WTC11 (cell line): ENCODE results near the gene SELPLG. TPM values are rescaled to one million over a fixed set of nuclear protein-coding genes. Genes with fewer than 3 reads are reported as not detected.

ENCODE experiments used
- ATAC-seq: fragments of 200-7000 bp; cut with Tn5 transposase; 2 replicates; pipeline ENCODE4 v1.10.0; 2021; ENCODE audit warnings: mild to moderate bottlenecking, moderate library complexity
- CTCF ChIA-PET: fragments of 300-600 bp; sonication (Branson Sonifier 250); formaldehyde crosslinking; loops from one replicate; lab custom pipeline; 2021; ENCODE audit warnings: antibody characterized with exemption; lab: Charles Lee
- POLR2A ChIA-PET: fragments of 350-600 bp; sonication (Branson Sonifier 250); formaldehyde crosslinking; loops from one replicate; lab custom pipeline; 2021; ENCODE audit warnings: antibody characterized with exemption; lab: Charles Lee
- DNase-seq: peaks from one replicate; pipeline ENCODE4 v3.0.0; 2021; ENCODE audit warnings: low spot score
- H3K27ac Mint-ChIP-seq: 2 replicates; pipeline ENCODE4 v1.8.0; 2021; ENCODE audit warnings: mixed read lengths
- H3K27me3 Mint-ChIP-seq: 2 replicates; pipeline ENCODE4 v1.8.0; 2021; ENCODE audit warnings: low read depth, mild to moderate bottlenecking, moderate library complexity, mixed read lengths
- H3K36me3 Mint-ChIP-seq: 2 replicates; pipeline ENCODE4 v1.8.0; 2021; ENCODE audit warnings: mixed read lengths
- H3K4me1 Mint-ChIP-seq: 2 replicates; pipeline ENCODE4 v1.8.0; 2022; ENCODE audit warnings: mixed read lengths
- H3K4me3 Mint-ChIP-seq: 2 replicates; pipeline ENCODE4 v1.8.0; 2021; ENCODE audit warnings: mild to moderate bottlenecking, moderate library complexity, mixed read lengths
- H3K9me3 Mint-ChIP-seq: 2 replicates; pipeline ENCODE4 v1.8.0; 2021; ENCODE audit warnings: mixed read lengths
- EMX1 ChIP-seq: fragments of 250-450 bp; sonication (Bioruptor Pico); IDR thresholded peaks from 2 replicates; pipeline ENCODE4 v1.8.0; 2021; ENCODE audit warnings: mild to moderate bottlenecking
- GRHL2 ChIP-seq: fragments of 250-450 bp; sonication (Bioruptor Pico); IDR thresholded peaks from 2 replicates; pipeline ENCODE4 v1.8.0; 2022; ENCODE audit warnings: mild to moderate bottlenecking, moderate library complexity; ENCODE audit not compliant: insufficient replicate concordance, severe bottlenecking
- HMGA2 ChIP-seq: fragments of 250-450 bp; sonication (Bioruptor Pico); IDR thresholded peaks from 2 replicates; pipeline ENCODE4 v1.4.0; 2021; ENCODE audit warnings: mild to moderate bottlenecking, moderate library complexity
- MYBL2 ChIP-seq: sonication (generic); formaldehyde crosslinking; IDR thresholded peaks from 2 replicates; pipeline ENCODE4 v1.8.1; 2023; ENCODE audit warnings: mild to moderate bottlenecking, moderate library complexity, missing genetic modification reagents
- OVOL2 ChIP-seq: fragments of 250-450 bp; sonication (Bioruptor Pico); IDR thresholded peaks from 2 replicates; pipeline ENCODE4 v1.9.0; 2021; ENCODE audit warnings: mild to moderate bottlenecking, borderline replicate concordance
- SOX15 ChIP-seq: fragments of 250-450 bp; sonication (Bioruptor Pico); IDR thresholded peaks from 2 replicates; pipeline ENCODE4 v1.9.0; 2021; ENCODE audit warnings: mild to moderate bottlenecking
- ZNF232 ChIP-seq: sonication (generic); formaldehyde crosslinking; IDR thresholded peaks from 2 replicates; pipeline ENCODE4 v1.8.0; 2022; ENCODE audit warnings: mild to moderate bottlenecking, missing genetic modification reagents
- ZNF317 ChIP-seq: sonication (generic); formaldehyde crosslinking; IDR thresholded peaks from 2 replicates; pipeline ENCODE4 v1.8.1; 2023; ENCODE audit warnings: low read depth, mild to moderate bottlenecking, moderate library complexity, missing genetic modification reagents, borderline replicate concordance
- total RNA-seq: library from RNA; stranded (reverse); gene quantifications from 3 replicates; pipeline ENCODE4 v1.2.3, GENCODE V29; 2021
- TF ChIP-seq, protein P1 (sequence below): sonication (generic); formaldehyde crosslinking; IDR thresholded peaks from 2 replicates; pipeline ENCODE4 v1.8.0; 2022; ENCODE audit warnings: mild to moderate bottlenecking, missing genetic modification reagents
- TF ChIP-seq, protein P2 (sequence below): fragments of 250-450 bp; sonication (Bioruptor Pico); IDR thresholded peaks from 2 replicates; pipeline ENCODE4 v1.9.0; 2021; ENCODE audit warnings: mild to moderate bottlenecking, borderline replicate concordance
- TF ChIP-seq, protein P3 (sequence below): fragments of 250-450 bp; sonication (Bioruptor Pico); conservative IDR thresholded peaks from 2 replicates; pipeline ENCODE4 v1.9.0; 2021; ENCODE audit warnings: mild to moderate bottlenecking
- TF ChIP-seq, protein P4 (sequence below): sonication (generic); formaldehyde crosslinking; IDR thresholded peaks from 2 replicates; pipeline ENCODE4 v1.8.1; 2023; ENCODE audit warnings: mild to moderate bottlenecking, missing genetic modification reagents, borderline replicate concordance
- TF ChIP-seq, protein P5 (sequence below): sonication (generic); formaldehyde crosslinking; IDR thresholded peaks from 2 replicates; pipeline ENCODE4 v1.8.1; 2022; ENCODE audit warnings: low read depth, mild to moderate bottlenecking, moderate library complexity, missing genetic modification reagents, borderline replicate concordance
- TF ChIP-seq, protein P6 (sequence below): sonication (generic); formaldehyde crosslinking; conservative IDR thresholded peaks from 2 replicates; pipeline ENCODE4 v1.8.1; 2022; ENCODE audit warnings: mild to moderate bottlenecking, missing genetic modification reagents
- TF ChIP-seq, protein P7 (sequence below): sonication (generic); formaldehyde crosslinking; IDR thresholded peaks from 2 replicates; pipeline ENCODE4 v1.8.1; 2023; ENCODE audit warnings: mild to moderate bottlenecking, missing genetic modification reagents, moderate library complexity
- TF ChIP-seq, protein P8 (sequence below): sonication (generic); formaldehyde crosslinking; conservative IDR thresholded peaks from 2 replicates; pipeline ENCODE4 v1.8.1; 2023; ENCODE audit warnings: mild to moderate bottlenecking, low read depth, missing genetic modification reagents, moderate library complexity

The SELPLG gene
- total RNA-seq, 1 experiment from 2014 or later = 0.46 TPM

DNA sequence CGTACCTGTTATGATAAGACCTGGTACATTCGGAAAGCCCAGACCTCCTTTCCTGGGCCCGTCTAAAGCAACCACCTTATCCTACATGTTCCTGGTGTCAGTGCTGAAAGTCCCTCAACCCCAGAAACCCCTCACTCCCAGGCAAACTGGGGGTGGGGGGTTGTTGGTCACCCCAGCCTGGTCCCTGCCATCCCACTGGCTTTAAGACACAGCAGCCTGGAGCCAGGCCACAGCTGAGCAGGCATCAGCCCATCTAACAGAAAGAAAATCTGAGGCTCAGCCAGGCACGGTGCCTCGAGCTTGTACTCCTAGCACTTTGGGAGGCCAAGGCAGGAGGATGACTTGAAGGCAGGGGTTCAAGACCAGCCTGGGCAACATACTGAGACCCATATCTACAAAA is 4.5 kb downstream of the SELPLG start:
- ChIA-PET CTCF (interaction anchor here (2.0 kb wide), 1 partner anchor 11 kb away, joined by 5 read pairs; no protein-coding TSS in a partner anchor), POLR2A (no interaction called here)
- Mint-ChIP-seq H3K27me3 (no peaks in the 10 kb centered on the region), H3K9me3 (peaks cover under 1% of the 10 kb centered on the region; the same call in 1 of the 2 replicates), H3K4me3 (no peak overlapping the region)
- no peak for DNase-seq
- TF ChIP-seq MYBL2 (CRISPR knock-in tag) (no peak), HMGA2 (no peak), GRHL2 (CRISPR knock-in tag) (no peak), OVOL2 (CRISPR knock-in tag) (no peak), ZNF232 (CRISPR knock-in tag) (no peak)
- TF ChIP-seq, protein P1, sequence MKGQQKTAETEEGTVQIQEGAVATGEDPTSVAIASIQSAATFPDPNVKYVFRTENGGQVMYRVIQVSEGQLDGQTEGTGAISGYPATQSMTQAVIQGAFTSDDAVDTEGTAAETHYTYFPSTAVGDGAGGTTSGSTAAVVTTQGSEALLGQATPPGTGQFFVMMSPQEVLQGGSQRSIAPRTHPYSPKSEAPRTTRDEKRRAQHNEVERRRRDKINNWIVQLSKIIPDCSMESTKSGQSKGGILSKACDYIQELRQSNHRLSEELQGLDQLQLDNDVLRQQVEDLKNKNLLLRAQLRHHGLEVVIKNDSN = no peak
- TF ChIP-seq, protein P2, sequence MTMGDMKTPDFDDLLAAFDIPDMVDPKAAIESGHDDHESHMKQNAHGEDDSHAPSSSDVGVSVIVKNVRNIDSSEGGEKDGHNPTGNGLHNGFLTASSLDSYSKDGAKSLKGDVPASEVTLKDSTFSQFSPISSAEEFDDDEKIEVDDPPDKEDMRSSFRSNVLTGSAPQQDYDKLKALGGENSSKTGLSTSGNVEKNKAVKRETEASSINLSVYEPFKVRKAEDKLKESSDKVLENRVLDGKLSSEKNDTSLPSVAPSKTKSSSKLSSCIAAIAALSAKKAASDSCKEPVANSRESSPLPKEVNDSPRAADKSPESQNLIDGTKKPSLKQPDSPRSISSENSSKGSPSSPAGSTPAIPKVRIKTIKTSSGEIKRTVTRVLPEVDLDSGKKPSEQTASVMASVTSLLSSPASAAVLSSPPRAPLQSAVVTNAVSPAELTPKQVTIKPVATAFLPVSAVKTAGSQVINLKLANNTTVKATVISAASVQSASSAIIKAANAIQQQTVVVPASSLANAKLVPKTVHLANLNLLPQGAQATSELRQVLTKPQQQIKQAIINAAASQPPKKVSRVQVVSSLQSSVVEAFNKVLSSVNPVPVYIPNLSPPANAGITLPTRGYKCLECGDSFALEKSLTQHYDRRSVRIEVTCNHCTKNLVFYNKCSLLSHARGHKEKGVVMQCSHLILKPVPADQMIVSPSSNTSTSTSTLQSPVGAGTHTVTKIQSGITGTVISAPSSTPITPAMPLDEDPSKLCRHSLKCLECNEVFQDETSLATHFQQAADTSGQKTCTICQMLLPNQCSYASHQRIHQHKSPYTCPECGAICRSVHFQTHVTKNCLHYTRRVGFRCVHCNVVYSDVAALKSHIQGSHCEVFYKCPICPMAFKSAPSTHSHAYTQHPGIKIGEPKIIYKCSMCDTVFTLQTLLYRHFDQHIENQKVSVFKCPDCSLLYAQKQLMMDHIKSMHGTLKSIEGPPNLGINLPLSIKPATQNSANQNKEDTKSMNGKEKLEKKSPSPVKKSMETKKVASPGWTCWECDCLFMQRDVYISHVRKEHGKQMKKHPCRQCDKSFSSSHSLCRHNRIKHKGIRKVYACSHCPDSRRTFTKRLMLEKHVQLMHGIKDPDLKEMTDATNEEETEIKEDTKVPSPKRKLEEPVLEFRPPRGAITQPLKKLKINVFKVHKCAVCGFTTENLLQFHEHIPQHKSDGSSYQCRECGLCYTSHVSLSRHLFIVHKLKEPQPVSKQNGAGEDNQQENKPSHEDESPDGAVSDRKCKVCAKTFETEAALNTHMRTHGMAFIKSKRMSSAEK (CRISPR knock-in tag) = no peak
- TF ChIP-seq, protein P3, sequence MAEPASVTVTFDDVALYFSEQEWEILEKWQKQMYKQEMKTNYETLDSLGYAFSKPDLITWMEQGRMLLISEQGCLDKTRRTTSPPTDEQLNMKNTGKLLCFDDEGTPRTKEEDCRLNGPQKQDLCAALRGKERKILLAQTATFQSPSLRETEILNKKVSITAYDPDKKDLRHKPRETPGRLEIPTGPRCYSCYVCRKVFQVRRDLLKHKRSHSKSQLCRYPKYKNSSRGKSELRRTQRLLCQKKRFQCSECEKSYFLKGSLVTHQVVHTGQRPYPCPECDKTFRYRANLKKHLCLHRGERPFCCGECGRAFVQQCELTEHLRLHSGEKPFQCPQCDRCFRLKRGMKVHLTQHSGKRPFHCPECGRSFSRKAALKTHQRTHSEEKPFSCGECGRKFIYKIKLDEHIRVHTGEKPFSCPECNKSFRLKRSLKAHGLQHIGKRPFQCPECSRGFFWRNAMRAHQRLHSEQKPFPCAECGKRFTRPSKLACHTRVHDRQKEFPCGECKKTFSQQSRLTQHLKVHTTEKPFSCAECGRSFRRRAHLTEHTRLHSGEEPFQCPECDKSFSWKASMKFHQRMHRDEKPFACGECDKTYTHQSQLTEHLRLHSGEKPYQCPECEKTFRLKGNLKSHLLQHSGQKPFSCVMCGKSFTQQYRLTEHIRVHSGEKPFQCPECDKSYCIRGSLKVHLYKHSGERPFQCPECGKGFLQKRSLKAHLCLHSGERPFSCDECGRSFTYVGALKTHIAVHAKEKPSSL (CRISPR knock-in tag) = no peak
- TF ChIP-seq, all 79 proteins: peak for 0
- H3K36me3 Mint-ChIP-seq = no peaks in the 10 kb centered on the region
- no peak overlapping the region for H3K27ac Mint-ChIP-seq
- ATAC-seq = no peak
- H3K4me1 Mint-ChIP-seq = peaks cover 24% of the 10 kb centered on the region

DNA sequence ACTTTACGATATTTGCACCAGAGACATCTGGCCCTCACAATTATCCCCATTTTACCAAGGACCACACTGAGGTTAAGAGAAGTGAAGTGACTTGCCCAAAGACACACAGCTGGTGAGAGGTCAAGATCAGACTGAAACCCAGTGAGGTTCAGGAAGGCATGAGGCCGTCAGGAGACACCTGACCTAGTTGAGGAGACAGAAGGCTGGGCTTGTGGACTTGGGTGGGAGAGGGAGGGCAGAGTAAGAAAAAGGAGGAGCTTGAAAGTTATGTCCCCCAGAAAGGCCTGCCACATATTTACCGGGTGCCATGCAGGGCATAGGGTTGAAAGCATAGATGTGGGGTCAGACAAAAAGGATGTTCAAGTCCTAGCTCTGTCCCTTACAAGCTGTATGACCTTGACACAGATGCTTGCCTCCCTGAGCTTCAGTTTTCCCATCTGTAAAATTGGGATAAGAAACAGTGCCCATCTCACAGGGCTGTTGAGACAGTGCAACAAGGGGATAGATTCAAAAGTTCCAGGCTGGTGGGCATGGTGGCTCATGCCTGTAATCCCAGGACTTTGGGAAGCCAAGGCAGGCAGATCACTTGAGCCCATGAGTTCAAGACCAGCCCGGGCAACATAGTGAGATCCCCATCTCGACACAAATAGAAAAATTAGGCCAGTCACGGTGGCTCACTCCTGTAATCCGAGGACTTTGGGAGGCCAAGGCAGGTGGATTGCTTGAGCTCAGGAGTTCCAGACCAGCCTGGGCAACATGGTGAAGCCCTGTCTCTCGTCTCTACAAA is 6.4 kb downstream of the SELPLG start:
- Mint-ChIP-seq H3K36me3 (no peaks in the 10 kb centered on the region), H3K4me3 (no peak overlapping the region), H3K4me1 (peaks cover 21% of the 10 kb centered on the region), H3K27me3 (no peaks in the 10 kb centered on the region), H3K9me3 (peaks cover 12% of the 10 kb centered on the region; the same call in 1 of the 2 replicates), H3K27ac (no peak overlapping the region)
- CTCF ChIA-PET = interaction anchor here (0.8 to 2.0 kb wide), 3 partner anchors 9 to 16 kb away, joined by 4 to 5 read pairs (median 4); no protein-coding TSS in a partner anchor
- POLR2A ChIA-PET = no interaction called here
- no peak for ATAC-seq
- no peak for DNase-seq
- TF ChIP-seq, protein P4, sequence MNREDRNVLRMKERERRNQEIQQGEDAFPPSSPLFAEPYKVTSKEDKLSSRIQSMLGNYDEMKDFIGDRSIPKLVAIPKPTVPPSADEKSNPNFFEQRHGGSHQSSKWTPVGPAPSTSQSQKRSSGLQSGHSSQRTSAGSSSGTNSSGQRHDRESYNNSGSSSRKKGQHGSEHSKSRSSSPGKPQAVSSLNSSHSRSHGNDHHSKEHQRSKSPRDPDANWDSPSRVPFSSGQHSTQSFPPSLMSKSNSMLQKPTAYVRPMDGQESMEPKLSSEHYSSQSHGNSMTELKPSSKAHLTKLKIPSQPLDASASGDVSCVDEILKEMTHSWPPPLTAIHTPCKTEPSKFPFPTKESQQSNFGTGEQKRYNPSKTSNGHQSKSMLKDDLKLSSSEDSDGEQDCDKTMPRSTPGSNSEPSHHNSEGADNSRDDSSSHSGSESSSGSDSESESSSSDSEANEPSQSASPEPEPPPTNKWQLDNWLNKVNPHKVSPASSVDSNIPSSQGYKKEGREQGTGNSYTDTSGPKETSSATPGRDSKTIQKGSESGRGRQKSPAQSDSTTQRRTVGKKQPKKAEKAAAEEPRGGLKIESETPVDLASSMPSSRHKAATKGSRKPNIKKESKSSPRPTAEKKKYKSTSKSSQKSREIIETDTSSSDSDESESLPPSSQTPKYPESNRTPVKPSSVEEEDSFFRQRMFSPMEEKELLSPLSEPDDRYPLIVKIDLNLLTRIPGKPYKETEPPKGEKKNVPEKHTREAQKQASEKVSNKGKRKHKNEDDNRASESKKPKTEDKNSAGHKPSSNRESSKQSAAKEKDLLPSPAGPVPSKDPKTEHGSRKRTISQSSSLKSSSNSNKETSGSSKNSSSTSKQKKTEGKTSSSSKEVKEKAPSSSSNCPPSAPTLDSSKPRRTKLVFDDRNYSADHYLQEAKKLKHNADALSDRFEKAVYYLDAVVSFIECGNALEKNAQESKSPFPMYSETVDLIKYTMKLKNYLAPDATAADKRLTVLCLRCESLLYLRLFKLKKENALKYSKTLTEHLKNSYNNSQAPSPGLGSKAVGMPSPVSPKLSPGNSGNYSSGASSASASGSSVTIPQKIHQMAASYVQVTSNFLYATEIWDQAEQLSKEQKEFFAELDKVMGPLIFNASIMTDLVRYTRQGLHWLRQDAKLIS = no peak
- TF ChIP-seq, protein P5, sequence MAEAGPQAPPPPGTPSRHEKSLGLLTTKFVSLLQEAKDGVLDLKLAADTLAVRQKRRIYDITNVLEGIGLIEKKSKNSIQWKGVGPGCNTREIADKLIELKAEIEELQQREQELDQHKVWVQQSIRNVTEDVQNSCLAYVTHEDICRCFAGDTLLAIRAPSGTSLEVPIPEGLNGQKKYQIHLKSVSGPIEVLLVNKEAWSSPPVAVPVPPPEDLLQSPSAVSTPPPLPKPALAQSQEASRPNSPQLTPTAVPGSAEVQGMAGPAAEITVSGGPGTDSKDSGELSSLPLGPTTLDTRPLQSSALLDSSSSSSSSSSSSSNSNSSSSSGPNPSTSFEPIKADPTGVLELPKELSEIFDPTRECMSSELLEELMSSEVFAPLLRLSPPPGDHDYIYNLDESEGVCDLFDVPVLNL (CRISPR knock-in tag) = no peak
- TF ChIP-seq SOX15 = no peak
- TF ChIP-seq, protein P6, sequence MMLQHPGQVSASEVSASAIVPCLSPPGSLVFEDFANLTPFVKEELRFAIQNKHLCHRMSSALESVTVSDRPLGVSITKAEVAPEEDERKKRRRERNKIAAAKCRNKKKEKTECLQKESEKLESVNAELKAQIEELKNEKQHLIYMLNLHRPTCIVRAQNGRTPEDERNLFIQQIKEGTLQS (CRISPR knock-in tag) = no peak
- TF ChIP-seq ZNF317 = no peak
- TF ChIP-seq, protein P7, sequence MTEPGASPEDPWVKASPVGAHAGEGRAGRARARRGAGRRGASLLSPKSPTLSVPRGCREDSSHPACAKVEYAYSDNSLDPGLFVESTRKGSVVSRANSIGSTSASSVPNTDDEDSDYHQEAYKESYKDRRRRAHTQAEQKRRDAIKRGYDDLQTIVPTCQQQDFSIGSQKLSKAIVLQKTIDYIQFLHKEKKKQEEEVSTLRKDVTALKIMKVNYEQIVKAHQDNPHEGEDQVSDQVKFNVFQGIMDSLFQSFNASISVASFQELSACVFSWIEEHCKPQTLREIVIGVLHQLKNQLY = no peak
- no peak for TF ChIP-seq EMX1 (CRISPR knock-in tag)
- TF ChIP-seq, protein P8, sequence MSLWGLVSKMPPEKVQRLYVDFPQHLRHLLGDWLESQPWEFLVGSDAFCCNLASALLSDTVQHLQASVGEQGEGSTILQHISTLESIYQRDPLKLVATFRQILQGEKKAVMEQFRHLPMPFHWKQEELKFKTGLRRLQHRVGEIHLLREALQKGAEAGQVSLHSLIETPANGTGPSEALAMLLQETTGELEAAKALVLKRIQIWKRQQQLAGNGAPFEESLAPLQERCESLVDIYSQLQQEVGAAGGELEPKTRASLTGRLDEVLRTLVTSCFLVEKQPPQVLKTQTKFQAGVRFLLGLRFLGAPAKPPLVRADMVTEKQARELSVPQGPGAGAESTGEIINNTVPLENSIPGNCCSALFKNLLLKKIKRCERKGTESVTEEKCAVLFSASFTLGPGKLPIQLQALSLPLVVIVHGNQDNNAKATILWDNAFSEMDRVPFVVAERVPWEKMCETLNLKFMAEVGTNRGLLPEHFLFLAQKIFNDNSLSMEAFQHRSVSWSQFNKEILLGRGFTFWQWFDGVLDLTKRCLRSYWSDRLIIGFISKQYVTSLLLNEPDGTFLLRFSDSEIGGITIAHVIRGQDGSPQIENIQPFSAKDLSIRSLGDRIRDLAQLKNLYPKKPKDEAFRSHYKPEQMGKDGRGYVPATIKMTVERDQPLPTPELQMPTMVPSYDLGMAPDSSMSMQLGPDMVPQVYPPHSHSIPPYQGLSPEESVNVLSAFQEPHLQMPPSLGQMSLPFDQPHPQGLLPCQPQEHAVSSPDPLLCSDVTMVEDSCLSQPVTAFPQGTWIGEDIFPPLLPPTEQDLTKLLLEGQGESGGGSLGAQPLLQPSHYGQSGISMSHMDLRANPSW (CRISPR knock-in tag) = no peak
